Erythroblast (primary cell): ENCODE data around the gene RCC2.

Experiments
- GATA1 ChIP-seq: IDR thresholded peaks from 2 replicates; pipeline ENCODE4 v1.6.1; 2011; ENCODE audit warnings: low read depth, mild to moderate bottlenecking, control low read depth, low read length, moderate library complexity
- POLR2A ChIP-seq: IDR thresholded peaks from 2 replicates; pipeline ENCODE4 v1.6.1; 2011; ENCODE audit warnings: mild to moderate bottlenecking, low read length

GRCh38 chr1:17401841-17402240, 37.6 kb downstream of the RCC2 start:
- no peak for TF ChIP-seq POLR2A
- TF ChIP-seq GATA1 = no peak
